GM21515 (cell line): ENCODE data around the gene PAPOLA.
"Not testable (repeated sequence)": the region's sequence is repeated elsewhere in the genome, so short reads cannot be mapped to it uniquely, and the experiment has no call there.

ENCODE experiments used
- ATAC-seq: cut with Tn5 transposase; IDR thresholded peaks from one replicate; pipeline ENCODE4 v1.9.1; 2021; ENCODE audit not compliant: unreplicated experiment

PAPOLA gene

DNA sequence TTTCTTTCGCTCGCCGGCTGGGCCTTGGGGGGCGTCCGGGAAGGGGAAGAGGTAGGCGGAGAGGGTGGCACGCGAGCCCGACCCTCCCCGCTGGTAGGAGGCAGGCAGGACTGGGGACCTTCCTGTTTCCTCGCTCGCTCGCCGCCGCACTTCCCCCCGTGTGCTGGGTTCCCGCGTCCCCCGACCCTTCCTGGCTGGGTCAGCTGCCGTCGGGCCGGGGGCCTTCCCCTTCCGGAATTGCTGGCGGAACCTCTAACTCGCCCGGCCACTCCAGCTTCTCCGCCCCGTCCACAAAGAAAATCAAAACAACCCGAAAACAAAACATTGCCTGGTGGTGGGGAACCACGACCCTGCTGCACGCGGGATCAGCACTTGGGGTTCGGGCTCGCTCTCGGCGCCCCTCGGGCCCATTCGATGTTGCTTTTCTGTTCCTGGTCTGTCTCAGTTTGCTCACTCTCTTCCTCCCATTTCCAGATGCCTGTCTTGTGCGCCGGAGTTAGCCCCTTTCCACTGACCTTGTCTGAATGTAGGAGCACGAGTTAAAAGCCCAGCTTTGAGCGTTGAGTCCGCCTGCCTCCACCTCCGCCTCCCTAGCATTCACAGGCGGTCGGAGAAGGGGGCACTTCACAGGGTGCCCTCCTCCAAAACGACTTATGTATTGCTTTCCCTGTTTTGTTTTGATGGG, 581 bp downstream of the PAPOLA start:
- peak; percentile 39 for ATAC-seq

GRCh38 chr14:96503306-96503679, 1.1 kb downstream of the PAPOLA start:
- no peak for ATAC-seq

DNA sequence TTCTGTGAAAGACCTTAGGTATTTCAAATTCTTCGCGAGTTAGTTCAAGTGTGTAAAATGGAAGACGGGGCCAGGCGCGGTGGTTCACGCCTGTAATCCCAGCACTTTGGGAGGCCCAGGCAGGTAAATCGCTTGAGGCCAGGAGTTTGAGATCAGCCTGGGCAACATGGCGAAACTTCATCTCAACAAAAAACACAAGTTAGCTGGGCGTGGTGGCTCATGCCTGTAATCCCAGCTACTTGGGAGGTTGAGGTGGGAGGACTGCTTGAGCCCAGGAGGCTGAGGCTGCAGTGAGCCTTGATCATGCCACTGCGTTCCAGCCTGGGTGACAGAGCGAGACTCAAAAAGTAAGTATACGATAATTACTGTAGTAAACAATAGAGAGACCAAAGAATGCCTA, 2.2 kb downstream of the PAPOLA start:
- not testable (repeated sequence) for ATAC-seq

DNA sequence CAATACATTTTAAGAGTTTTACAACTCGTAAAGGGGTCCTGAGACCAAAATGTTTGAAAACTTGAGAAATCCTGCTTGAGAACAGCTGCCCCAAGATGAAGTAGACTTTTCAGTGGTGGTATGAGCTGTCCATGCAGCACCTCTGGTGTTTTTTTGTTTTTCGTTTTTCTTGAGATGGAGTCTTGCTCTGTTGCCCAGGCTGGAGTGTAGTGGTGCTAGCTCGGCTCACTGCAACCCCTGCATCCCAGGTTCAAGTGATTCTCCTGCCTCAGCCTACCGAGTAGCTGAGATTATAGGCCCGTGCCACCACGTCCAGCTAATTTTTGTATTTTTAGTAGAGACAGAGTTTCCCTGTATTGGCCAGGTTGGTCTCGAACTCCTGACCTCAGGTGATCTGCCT, 5.5 kb downstream of the PAPOLA start:
- ATAC-seq, result no peak

GRCh38 chr14:96508900-96509299, 6.7 kb downstream of the PAPOLA start:
- no peak for ATAC-seq

- ATAC-seq, result peak; percentile 48
These were observed 7.4 kb downstream of the PAPOLA start for GRCh38 chr14:96509457-96510090.

DNA sequence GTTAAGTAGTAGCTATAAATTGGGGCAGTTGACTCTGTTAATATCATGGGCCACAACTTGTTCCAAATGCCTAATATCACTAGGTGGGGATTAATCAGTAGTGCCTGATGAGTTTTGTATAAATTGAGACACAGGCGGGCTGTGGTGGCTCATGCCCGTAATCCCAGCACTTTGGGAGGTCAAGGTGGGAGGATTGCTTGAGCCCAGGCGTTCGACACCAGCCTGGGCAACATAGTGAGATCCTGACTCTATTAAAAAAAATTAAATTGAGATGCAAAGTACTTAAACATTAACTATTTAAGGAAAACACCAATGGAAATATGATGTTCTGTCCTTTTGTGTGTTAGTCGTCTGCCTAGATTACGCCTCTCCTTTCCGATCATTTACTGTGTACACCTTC, 9.0 kb downstream of the PAPOLA start:
- ATAC-seq, result no peak

GRCh38 chr14:96511667-96512066, 9.5 kb downstream of the PAPOLA start:
- no peak for ATAC-seq

DNA sequence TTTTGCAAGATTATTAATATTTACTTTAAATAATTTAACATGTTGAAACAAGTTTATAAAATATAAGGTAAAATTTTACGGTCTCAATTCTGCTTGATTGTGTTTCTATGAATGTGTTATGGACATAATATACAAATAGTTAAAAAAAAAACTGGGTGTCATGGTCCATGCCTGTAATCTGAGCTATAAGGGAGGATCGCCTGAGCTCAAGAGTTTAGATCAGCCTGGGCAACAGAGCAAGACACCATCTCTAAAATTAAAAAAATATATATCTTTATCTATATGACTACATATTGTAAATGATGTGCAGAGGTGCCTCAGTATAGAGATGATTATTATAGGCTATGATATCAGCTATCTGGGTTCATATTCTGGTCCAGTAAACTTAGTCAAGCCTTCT, 9.9 kb downstream of the PAPOLA start:
- ATAC-seq, result no peak

DNA sequence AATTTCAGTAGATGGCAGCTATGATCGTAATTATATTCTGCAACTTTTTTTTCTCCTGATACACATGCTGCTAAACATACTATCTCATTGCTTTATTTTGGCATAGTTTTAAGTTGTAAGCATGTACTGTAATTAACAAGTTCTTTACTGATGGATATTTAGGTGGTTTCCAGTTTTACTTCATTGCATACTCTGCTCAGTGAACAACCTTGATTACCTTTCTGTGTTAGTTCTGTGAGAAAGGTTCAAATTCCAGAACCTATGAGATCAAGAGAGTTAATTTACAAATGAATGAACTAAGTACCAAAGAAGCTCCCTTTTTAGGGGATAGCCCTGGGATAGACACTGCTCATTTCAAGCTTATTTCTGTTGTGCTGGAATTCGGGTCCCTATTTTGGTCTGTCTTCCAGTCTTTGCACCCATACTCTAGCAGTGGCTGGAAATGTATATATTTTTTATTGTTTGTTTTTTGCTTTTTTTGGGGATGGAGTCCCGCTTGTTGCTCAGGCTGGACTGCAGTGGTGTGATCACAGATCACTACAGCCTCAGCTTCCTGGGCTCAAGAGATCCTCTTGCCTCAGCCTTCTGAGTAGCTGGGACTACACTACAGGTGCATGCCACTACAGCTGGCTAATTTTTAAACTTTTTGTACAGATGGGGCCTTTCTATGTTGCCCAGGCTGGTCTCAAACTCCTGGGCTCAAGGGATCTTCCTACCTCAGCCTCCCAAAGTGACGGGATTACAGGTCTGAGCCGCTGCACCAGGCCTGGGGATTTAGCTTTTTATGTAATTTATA, 10.6 kb downstream of the PAPOLA start:
- ATAC-seq, result no peak

DNA sequence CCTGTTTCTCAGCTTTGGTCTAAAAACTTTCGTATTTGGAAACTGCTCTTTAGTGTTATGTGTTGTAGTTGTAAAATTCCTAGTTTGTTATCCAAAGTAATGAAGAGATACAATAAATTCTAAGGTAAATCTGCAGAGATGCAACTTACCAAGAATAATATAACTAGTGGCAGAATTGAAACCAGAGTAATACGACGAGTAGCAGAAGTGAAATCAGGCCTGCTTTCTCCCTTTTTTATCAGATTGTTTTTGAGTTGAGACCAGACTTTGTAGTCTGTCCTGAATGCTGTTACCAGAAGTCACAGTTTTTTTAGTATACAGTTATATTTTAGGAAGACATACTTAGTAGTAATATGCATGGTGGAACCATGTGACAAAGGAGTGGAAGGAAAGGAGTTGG, 12.5 kb downstream of the PAPOLA start:
- no peak for ATAC-seq

DNA sequence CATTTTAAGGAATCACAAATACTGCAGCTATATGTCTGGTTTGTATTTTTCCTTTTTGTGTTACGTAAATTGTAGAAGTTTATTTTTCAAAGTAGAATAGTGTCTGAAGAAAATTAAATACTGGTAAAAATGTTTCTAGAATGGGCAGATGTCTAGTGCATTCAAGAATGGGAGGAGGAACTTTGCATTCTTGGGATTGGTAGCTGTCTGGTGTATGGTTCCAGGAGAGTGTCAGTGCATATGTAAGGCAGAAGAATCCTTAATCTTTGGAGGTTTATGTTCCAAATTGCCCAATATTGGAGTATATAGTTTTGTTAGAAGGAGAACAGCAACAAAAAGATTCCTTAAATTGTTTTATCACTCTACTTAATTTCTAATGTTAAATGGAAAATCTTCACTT, 13.5 kb downstream of the PAPOLA start:
- ATAC-seq, result no peak

- ATAC-seq, result no peak
These were observed 14.2 kb downstream of the PAPOLA start for GRCh38 chr14:96516351-96516750.

DNA sequence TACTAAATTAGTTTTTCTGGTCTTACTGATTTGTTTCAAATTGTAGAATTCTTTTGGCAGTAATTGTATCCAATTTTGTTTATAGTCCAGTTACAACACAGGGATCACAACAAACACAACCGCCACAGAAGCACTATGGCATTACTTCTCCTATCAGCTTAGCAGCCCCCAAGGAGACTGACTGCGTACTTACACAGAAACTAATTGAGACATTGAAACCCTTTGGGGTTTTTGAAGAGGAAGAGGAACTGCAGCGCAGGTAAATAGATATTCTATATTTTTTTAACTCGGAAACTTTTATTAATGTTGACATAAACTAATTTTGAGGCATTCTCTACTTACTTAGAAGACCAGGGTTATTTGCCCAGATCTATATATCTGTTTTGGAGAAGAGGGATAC, 17.8 kb downstream of the PAPOLA start:
- no peak for ATAC-seq

- ATAC-seq, result no peak
These were observed 23.3 kb downstream of the PAPOLA start for GRCh38 chr14:96525452-96525851.

DNA sequence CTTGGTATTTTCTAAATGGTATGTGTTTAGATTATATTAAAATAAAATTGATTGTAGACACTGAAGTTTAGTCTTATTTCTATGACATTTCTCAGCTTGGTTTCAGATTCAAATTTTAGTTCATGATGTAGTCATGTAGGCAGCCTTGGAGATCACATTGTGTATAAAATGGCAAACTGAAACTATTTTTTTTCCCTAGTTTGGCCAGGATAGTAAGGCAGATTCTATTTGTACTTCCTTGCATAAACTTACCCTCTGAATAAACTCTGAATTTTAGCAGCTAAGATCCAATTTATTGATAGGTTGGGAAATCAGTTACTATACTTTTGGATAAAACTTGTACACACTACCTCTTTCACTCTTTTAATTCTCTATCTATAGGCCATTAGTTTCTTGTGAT, 30.4 kb downstream of the PAPOLA start:
- ATAC-seq, result no peak

DNA sequence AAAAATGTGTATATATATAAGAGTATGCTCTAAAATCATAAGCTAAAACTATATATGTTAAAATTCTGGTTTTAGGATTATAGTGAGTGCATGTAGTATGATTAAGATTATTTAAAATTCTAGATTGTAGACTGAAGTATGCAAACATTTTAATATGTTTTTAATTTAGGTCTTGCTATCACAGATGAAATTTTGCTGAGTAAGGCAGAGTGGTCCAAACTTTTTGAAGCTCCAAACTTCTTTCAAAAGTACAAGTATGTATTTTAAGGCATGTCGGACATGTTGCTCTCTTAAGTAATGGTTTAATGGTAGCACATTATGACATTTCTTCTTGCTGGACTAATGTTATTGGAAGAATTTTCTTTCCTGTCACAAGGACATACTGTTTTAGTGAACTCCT, 34.6 kb downstream of the PAPOLA start:
- no peak for ATAC-seq

DNA sequence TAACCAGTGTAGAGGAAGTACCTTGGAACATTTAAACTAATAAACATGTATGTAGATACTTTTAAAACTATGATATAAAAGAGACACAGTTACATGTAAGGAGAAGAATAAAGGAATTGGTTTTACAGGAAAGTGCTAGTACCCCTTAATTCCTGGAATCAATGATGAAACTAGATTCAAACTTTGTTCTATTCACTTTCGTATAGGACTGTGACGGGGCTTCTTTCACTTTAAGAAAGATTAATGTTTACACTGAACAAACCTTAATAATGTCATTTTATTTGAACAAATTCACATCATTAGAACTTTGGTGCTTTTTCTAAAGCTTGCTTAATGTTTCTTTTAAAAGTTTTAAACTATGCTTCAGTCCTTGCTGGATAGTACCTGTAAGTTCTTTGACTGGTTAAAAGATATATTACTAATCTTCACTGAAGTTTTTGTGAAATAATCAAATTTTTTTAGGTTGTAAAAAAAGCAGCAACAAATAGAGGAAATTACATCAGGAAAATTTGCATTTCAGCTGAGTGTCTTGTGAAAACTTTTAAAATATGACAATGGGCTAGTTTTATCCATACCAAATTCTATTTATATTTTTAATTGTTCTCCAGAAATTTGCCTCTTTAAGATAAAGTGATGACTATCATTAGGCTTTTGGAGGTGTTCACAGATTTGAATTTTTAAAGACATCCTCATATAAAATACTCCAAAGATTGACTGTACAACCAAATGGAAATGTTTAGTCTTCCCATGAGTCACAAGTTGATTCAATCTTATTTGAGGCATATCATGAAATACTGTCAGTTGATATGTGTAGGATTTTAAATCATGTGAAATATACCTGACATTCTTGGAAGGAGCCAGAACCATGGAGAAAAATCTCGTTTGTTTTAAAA, 36.2 kb downstream of the PAPOLA start:
- ATAC-seq, result no peak

GRCh38 chr14:96538990-96539317, 36.8 kb downstream of the PAPOLA start:
- ATAC-seq, result no peak

DNA sequence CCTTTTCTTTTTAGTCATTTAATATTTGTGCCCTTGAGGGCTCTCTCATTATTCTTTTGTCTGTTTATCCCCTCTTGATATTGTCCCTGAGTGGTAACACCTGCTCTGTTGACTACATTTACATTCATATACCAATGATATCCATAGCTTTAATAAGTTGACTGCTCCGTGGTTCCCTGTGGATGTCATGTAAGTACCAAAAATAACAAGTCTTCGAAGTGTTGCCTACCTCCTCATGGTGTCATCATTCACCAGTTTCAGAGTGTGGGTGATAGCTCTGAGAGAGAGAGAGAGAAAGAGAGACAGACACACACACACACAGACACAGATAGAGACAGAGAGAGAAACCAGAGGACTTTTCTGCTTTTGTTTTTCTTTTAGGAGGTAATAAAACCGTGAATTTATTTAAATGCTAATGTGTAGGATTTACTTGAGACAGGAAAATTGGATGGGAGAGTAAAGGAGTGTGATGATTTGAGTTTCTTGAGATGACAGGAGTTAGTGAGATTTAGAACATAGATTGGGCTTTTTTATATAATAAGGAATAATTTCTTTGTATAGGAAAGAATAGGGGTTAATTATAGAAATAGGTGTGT, 52.2 kb downstream of the PAPOLA start:
- ATAC-seq, result no peak

- no peak for ATAC-seq
These were observed 57.4 kb downstream of the PAPOLA start for GRCh38 chr14:96559571-96559970.
